ENCODE results near the gene TACC2. TPM values are rescaled to one million over a fixed set of nuclear protein-coding genes. Genes with fewer than 3 reads are reported as not detected.

Gene TACC2
- total RNA-seq, 1 donor from 2014 or later = 349 TPM

- ATAC-seq (ENCODE audit: poor library complexity) (no peak), DNase-seq (no peak)
- intact Hi-C loops (cut with DNase I) = no loop called here
Observed at GRCh38 chr10:122259075-122259466, 270.1 kb downstream of the TACC2 start.

- DNase-seq = no peak
- intact Hi-C loops (cut with DNase I) = no loop called here
- no peak for ATAC-seq (ENCODE audit: poor library complexity)
Observed at GRCh38 chr10:122261584-122261983, 272.6 kb downstream of the TACC2 start.

DNA sequence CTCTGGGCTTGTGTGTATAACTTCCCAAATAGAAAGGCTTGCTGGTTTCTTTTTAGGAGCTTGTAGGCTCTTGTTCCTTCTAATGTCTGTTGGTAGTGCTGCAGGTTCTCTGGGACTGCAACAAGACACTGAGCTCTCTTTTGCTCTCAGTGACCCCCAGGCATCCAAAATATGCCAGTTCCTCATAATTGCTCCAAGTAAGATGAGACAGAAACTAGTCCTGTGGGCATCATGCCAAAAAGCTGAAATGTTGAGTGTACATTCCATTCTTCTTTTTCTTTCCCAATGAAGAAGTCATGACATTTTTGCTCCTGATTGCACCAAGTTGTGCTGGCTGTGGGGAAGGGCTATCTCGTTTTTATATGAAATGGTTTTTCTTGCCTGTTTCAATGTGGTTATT is 275.0 kb downstream of the TACC2 start:
- intact Hi-C loops (cut with DNase I) = no loop called here
- DNase-seq (no peak), ATAC-seq (ENCODE audit: poor library complexity) (no peak)

- ATAC-seq (ENCODE audit: poor library complexity) (no peak), DNase-seq (no peak)
- intact Hi-C loops (cut with DNase I) = no loop called here
Observed at GRCh38 chr10:122264436-122264835, 275.5 kb downstream of the TACC2 start.

GRCh38 chr10:122264931-122265330 is 276.0 kb downstream of the TACC2 start:
- intact Hi-C loops (cut with DNase I) = no loop called here
- no peak for ATAC-seq (ENCODE audit: poor library complexity)
- DNase-seq = no peak

DNA sequence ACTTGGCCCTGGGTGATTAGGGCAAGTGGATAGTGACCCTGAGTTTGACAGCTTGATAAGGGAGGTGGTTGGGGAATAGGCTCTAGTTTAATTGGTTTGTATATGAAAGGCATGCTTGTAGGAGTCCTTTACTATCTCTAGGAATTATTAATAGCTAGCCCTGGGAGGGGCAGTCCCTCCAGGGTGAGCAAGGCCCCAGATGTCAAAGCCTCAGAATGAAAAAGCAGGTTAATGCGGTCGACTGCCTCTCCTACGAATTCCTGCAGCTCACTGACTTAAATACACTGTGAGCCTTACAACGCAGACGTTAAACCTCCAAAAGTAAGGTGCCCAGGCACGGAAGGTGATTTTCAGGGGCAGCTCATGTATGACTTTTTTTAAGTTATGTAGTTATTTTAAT is 276.9 kb downstream of the TACC2 start:
- peak; percentile 71 for ATAC-seq (ENCODE audit: poor library complexity)
- intact Hi-C loops (cut with DNase I) = no loop called here
- DNase-seq = no peak

DNA sequence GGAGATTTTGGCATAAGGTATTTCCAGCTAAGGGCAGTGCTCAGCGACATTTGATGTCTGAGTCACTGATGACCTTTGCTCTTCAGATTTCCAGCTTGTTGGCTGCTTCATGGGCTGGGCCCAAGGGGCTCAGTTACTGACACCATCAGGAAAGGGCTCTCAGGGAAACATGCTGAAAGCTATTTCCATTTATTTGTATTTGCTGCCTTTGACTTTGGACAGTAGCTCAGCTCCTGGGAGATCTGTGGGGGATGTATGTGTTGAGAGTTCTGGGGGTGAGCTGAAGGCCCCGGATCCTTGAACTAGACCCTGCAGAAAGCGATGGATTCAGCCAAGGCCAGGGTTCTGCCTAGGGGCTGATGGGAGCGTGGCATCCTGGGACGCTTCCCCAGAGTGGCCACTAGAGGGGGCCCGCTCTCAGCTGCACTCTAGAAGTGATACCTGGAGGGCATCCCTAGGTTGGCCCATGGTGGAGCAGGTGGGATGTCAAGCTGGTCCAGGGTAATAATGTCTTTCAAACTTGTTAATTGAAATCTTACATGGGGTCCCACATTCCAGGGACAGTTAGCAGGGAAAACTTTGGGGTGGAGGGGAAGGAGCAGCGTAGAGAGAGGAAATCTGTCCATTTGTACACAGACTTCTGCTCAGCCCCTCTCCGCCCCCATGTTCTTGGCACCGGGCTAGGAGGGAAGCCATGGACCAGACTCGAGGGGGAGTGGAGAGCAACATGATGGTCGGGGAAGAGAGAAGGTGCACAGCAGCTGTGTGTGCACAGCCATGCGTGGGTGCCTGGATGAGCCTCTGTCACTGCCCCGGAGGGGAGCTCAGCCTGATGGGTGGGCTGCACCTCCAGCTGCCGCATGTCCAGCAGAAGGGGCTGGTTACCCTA is 279.1 kb downstream of the TACC2 start:
- DNase-seq (peak; percentile 56), ATAC-seq (ENCODE audit: poor library complexity) (peak; percentile 66)
- intact Hi-C loops (cut with DNase I) = no loop called here

GRCh38 chr10:122269059-122269687 is 280.2 kb downstream of the TACC2 start:
- intact Hi-C loops (cut with DNase I) = no loop called here
- DNase-seq = no peak
- no peak for ATAC-seq (ENCODE audit: poor library complexity)

- intact Hi-C loops (cut with DNase I) = no loop called here
- ATAC-seq (ENCODE audit: poor library complexity) = no peak
- DNase-seq = no peak
Observed at GRCh38 chr10:122271076-122271475, 282.1 kb downstream of the TACC2 start, which contains the start of gene BTBD16. Gene BTBD16, plus strand, starts transcription at chr10:122271296. Its CDS starts 3,786 bp downstream, at chr10:122275082.

DNA sequence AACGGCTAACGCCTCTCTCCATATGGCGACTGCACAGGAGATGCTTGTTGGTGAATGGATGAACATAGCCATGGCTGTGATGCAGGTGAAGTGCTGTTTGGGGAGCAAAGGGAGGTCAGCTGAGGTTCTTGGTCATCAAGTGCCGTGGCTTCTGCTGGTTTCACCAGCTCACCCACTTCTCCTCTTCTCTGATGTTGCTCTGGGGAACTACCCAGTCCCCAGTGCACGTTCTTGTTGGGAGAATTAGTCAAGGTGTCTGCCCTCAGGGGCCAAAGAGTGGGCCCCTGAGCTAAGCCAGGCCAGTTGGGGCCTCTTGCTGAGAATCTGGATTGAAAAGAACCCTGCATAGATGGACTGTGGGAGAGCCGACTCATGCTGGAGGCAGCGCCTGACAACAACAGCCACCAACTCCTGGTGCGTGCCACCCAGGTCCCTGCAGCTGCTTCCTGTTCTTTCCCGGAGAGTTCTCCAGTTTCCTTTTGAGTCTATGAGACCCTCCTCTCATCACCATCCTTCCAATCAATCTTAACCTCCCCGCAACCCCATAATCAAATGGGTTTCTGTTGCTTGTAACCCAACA is 285.1 kb downstream of the TACC2 start:
- intact Hi-C loops (cut with DNase I) = no loop called here
- ATAC-seq (ENCODE audit: poor library complexity) = no peak
- no peak for DNase-seq

DNA sequence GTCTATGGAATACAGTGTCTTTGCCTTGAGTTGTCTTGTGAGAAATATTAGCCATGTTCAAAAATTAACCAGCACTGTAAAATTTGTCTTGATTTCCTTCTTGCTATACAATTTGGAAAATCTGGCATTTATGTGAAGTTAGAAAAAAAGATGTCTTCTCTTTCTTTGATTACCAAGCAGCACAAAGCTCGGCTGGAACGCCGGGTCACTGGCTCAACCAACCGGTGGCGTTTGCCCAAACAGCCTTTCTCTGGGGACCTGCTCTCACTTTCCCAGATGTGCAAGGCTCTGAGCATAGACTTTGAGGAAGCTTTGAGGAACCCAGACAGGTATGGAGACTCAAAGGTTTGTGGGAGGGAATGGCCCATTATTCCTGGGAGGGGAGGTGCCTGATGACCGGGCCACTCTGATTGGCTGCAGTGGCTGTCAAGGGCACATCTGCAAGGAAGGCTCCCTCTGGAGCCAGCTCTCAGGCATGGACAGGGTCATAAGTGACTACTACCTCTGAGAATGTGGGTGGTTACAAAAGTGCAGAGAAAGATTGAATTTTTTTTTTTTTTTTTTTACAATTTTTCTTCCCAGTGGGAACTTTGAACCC is 287.7 kb downstream of the TACC2 start:
- ATAC-seq (ENCODE audit: poor library complexity) (no peak), DNase-seq (no peak)
- intact Hi-C loops (cut with DNase I) = no loop called here

GRCh38 chr10:122277526-122278136 is 288.7 kb downstream of the TACC2 start:
- ATAC-seq (ENCODE audit: poor library complexity) = no peak
- DNase-seq = no peak
- intact Hi-C loops (cut with DNase I) = no loop called here

DNA sequence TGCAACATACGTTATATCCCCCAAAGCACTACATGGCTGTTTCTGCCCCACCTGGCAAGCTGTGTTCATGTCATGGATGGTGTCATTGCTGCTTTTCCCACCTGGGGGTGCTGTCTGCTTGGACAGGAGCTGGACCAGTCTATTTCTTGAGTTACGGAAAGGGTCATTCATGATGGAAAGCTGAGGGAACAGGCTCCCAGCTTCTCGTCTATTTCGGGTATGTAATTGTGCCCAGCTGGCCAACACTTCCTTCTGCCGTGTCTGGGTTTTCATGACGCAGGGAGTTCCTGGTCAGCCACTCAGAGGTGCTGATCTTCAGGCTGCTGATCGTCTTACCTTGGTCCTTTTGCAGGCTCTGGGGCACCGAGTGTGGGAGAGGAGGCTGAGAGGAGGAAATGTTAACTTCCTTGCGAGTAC is 290.8 kb downstream of the TACC2 start:
- DNase-seq = no peak
- peak; percentile 73 for ATAC-seq (ENCODE audit: poor library complexity)
- intact Hi-C loops (cut with DNase I) = loop anchor here (10.0 kb wide), 1 partner anchor 425 kb away; no protein-coding TSS in a partner anchor

- intact Hi-C loops (cut with DNase I) = loop anchor here (10.0 kb wide), 1 partner anchor 425 kb away; no protein-coding TSS in a partner anchor
- DNase-seq (no peak), ATAC-seq (ENCODE audit: poor library complexity) (no peak)
Observed at GRCh38 chr10:122280156-122280555, 291.2 kb downstream of the TACC2 start.

GRCh38 chr10:122281018-122281626 is 292.2 kb downstream of the TACC2 start:
- ATAC-seq (ENCODE audit: poor library complexity) = no peak
- intact Hi-C loops (cut with DNase I) = loop anchor here (10.0 kb wide), 1 partner anchor 424 kb away; no protein-coding TSS in a partner anchor
- DNase-seq = no peak

- intact Hi-C loops (cut with DNase I) = loop anchor here (10.0 kb wide), 1 partner anchor 423 kb away; no protein-coding TSS in a partner anchor
- DNase-seq (no peak), ATAC-seq (ENCODE audit: poor library complexity) (no peak)
Observed at GRCh38 chr10:122281751-122282150, 292.8 kb downstream of the TACC2 start.

- no peak for DNase-seq
- intact Hi-C loops (cut with DNase I) = loop anchor here (10.0 kb wide), 1 partner anchor 423 kb away; no protein-coding TSS in a partner anchor
- ATAC-seq (ENCODE audit: poor library complexity) = no peak
Observed at GRCh38 chr10:122282253-122282671, 293.3 kb downstream of the TACC2 start.

- intact Hi-C loops (cut with DNase I) = loop anchor here (10.0 kb wide), 1 partner anchor 422 kb away; no protein-coding TSS in a partner anchor
- ATAC-seq (ENCODE audit: poor library complexity) (no peak), DNase-seq (no peak)
Observed at GRCh38 chr10:122282909-122283308, 293.9 kb downstream of the TACC2 start.

Data from Right ventricle myocardium superior (tissue), 1 donor.